Measurements from ENCODE around the gene PCLAF.
"Not testable (repeated sequence)": the region's sequence is repeated elsewhere in the genome, so short reads cannot be mapped to it uniquely, and the experiment has no call there.

Gene PCLAF

GRCh38 chr15:64361259-64361658 lies 20.0 kb downstream of the PCLAF start:
- DNase-seq (ENCODE audit: low spot score) = no peak

- no peak for DNase-seq (ENCODE audit: low spot score)
Measured at GRCh38 chr15:64356710-64357040, 24.6 kb downstream of the PCLAF start.

GRCh38 chr15:64355944-64356709 lies 25.1 kb downstream of the PCLAF start, which contains the start of gene CSNK1G1:
CSNK1G1 (minus strand) TSS chr15:64356173; CDS start chr15:64300499, 55,674 bp downstream.
- peak; percentile 93 for DNase-seq (ENCODE audit: low spot score)

- no peak for DNase-seq (ENCODE audit: low spot score)
Measured at GRCh38 chr15:64355348-64355943, 25.8 kb downstream of the PCLAF start.

- DNase-seq (ENCODE audit: low spot score) = no peak
Measured at GRCh38 chr15:64354688-64355344, 26.4 kb downstream of the PCLAF start.

GRCh38 chr15:64351265-64351664 lies 30.0 kb downstream of the PCLAF start:
- no peak for DNase-seq (ENCODE audit: low spot score)

GRCh38 chr15:64349375-64349774 lies 31.9 kb downstream of the PCLAF start:
- no peak for DNase-seq (ENCODE audit: low spot score)

GRCh38 chr15:64348455-64348854 lies 32.8 kb downstream of the PCLAF start:
- no peak for DNase-seq (ENCODE audit: low spot score)

GRCh38 chr15:64346242-64346641 lies 35.0 kb downstream of the PCLAF start:
- not testable (repeated sequence) for DNase-seq (ENCODE audit: low spot score)

GRCh38 chr15:64344651-64345294 lies 36.5 kb downstream of the PCLAF start:
- no peak for DNase-seq (ENCODE audit: low spot score)

GRCh38 chr15:64343841-64344240 lies 37.4 kb downstream of the PCLAF start:
- DNase-seq (ENCODE audit: low spot score) = no peak

GRCh38 chr15:64343222-64343621 lies 38.0 kb downstream of the PCLAF start:
- no peak for DNase-seq (ENCODE audit: low spot score)

- DNase-seq (ENCODE audit: low spot score) = no peak
Measured at GRCh38 chr15:64341961-64342360, 39.3 kb downstream of the PCLAF start.

- no peak for DNase-seq (ENCODE audit: low spot score)
Measured at GRCh38 chr15:64340355-64340754, 40.9 kb downstream of the PCLAF start.

GRCh38 chr15:64337761-64338160 lies 43.5 kb downstream of the PCLAF start:
- no peak for DNase-seq (ENCODE audit: low spot score)

GRCh38 chr15:64333986-64334929 lies 47.0 kb downstream of the PCLAF start:
- peak; percentile 33 for DNase-seq (ENCODE audit: low spot score)

- DNase-seq (ENCODE audit: low spot score) = no peak
Measured at GRCh38 chr15:64333516-64333915, 47.7 kb downstream of the PCLAF start.

- DNase-seq (ENCODE audit: low spot score) = not testable (repeated sequence)
Measured at GRCh38 chr15:64331668-64332067, 49.6 kb downstream of the PCLAF start.

GRCh38 chr15:64326975-64327374 lies 54.3 kb downstream of the PCLAF start:
- not testable (repeated sequence) for DNase-seq (ENCODE audit: low spot score)

GRCh38 chr15:64326458-64326857 lies 54.8 kb downstream of the PCLAF start:
- not testable (repeated sequence) for DNase-seq (ENCODE audit: low spot score)

- DNase-seq (ENCODE audit: low spot score) = no peak
Measured at GRCh38 chr15:64324165-64324877, 56.9 kb downstream of the PCLAF start.
